ENCODE results near the gene SBNO1.

The SBNO1 gene

GRCh38 chr12:123398550-123399254, 34.1 kb upstream of the SBNO1 start:
- TF ChIP-seq, protein P1, sequence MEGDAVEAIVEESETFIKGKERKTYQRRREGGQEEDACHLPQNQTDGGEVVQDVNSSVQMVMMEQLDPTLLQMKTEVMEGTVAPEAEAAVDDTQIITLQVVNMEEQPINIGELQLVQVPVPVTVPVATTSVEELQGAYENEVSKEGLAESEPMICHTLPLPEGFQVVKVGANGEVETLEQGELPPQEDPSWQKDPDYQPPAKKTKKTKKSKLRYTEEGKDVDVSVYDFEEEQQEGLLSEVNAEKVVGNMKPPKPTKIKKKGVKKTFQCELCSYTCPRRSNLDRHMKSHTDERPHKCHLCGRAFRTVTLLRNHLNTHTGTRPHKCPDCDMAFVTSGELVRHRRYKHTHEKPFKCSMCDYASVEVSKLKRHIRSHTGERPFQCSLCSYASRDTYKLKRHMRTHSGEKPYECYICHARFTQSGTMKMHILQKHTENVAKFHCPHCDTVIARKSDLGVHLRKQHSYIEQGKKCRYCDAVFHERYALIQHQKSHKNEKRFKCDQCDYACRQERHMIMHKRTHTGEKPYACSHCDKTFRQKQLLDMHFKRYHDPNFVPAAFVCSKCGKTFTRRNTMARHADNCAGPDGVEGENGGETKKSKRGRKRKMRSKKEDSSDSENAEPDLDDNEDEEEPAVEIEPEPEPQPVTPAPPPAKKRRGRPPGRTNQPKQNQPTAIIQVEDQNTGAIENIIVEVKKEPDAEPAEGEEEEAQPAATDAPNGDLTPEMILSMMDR (IDR thresholded peaks at IDR 0.05; ENCODE audit: extremely low read depth, missing control alignments): no peak
- no peak for DNase-seq (ENCODE audit: low spot score)

GRCh38 chr12:123398177-123398549, 33.5 kb upstream of the SBNO1 start:
- DNase-seq (ENCODE audit: low spot score): no peak
- TF ChIP-seq, protein P1 (IDR thresholded peaks at IDR 0.05; ENCODE audit: extremely low read depth, missing control alignments): no peak

- DNase-seq (ENCODE audit: low spot score): no peak
- TF ChIP-seq, protein P1 (IDR thresholded peaks at IDR 0.05; ENCODE audit: extremely low read depth, missing control alignments): no peak
Measured at GRCh38 chr12:123397400-123397799, 32.8 kb upstream of the SBNO1 start.

DNA sequence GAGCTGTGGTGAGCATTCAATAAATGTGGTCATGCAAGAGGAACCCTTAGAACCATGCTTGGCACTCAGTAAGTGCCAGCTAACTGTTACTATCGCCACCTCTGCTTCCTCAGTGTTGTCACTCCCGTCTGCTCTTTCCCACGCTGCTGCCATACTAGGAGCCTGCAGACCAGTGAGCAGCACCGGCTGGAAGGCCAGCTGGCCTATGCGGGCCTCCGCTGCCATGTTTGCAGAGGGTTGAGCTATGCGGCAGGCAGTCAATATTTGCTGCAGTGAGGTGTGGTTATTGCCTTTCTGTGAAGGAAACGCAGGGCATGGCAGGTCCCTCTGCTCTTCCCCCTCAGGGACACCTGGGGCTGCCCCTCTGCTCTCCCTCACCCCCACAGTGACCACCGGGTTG, 32.3 kb upstream of the SBNO1 start:
- TF ChIP-seq, protein P1 (IDR thresholded peaks at IDR 0.05; ENCODE audit: extremely low read depth, missing control alignments): no peak

GRCh38 chr12:123396543-123396942, 31.9 kb upstream of the SBNO1 start:
- no peak for DNase-seq (ENCODE audit: low spot score)
- TF ChIP-seq, protein P1 (IDR thresholded peaks at IDR 0.05; ENCODE audit: extremely low read depth, missing control alignments): no peak

More for the DNA sequence above, 32.3 kb upstream of the SBNO1 start:
- DNase-seq (ENCODE audit: low spot score): no peak

GRCh38 chr12:123395236-123395635, 30.6 kb upstream of the SBNO1 start:
- TF ChIP-seq, protein P1 (IDR thresholded peaks at IDR 0.05; ENCODE audit: extremely low read depth, missing control alignments): no peak
- DNase-seq (ENCODE audit: low spot score): no peak

DNA sequence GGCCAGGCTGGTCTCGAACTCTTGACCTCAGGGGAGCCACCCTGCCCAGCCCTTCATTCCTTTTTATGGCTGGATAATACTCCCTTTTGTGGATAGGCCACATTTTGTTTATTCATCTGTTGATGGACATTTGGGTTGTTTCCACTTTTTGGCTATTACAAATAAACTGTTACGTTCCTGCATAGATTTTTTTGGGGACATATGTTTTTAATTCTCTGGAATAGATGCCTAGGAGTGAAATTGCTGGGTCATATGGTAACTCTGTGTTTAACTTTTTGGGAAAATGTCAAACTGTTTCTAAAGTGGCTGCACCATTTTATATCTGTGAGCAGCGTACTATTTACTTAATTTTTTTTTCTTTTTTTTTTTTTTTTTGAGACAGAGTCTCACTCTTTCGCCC, 29.1 kb upstream of the SBNO1 start:
- no peak for DNase-seq (ENCODE audit: low spot score)
- TF ChIP-seq, protein P1 (IDR thresholded peaks at IDR 0.05; ENCODE audit: extremely low read depth, missing control alignments): no peak
